Type B pancreatic cell (in vitro differentiated cells): ENCODE measurements around the gene MYMK. TPM values are rescaled to one million over a fixed set of nuclear protein-coding genes. Genes with fewer than 3 reads are reported as not detected.
A peak's percentile ranks its signal among the peaks of the same experiment; 100 is the strongest.

Experiments used
- DNase-seq: peaks from one replicate; pipeline ENCODE4 v3.0.0; 2021; ENCODE audit warnings: mixed read lengths; ENCODE audit not compliant: unreplicated experiment; ENCODE audit errors: extremely low spot score
- H3K27ac Mint-ChIP-seq: 2 replicates; pipeline ENCODE4 v1.8.0; 2021; ENCODE audit warnings: mild to moderate bottlenecking, mixed read lengths
- H3K27me3 Mint-ChIP-seq: 2 replicates; pipeline ENCODE4 v1.8.0; 2021; ENCODE audit warnings: mixed read lengths
- H3K36me3 Mint-ChIP-seq: 2 replicates; pipeline ENCODE4 v1.8.0; 2021; ENCODE audit warnings: mixed read lengths
- H3K4me1 Mint-ChIP-seq: one replicate; pipeline ENCODE4 v1.8.0; 2021; ENCODE audit warnings: mixed read lengths; ENCODE audit not compliant: unreplicated experiment
- H3K4me3 Mint-ChIP-seq: 2 replicates; pipeline ENCODE4 v1.8.0; 2021; ENCODE audit warnings: mild to moderate bottlenecking, mixed read lengths
- H3K9me3 Mint-ChIP-seq: 2 replicates; pipeline ENCODE4 v1.8.0; 2021; ENCODE audit warnings: mixed read lengths
- CTCF ChIP-seq: fragments of 200-600 bp; sonication (generic); conservative IDR thresholded peaks from 2 replicates; pipeline ENCODE4 v1.5.0; 2021; ENCODE audit warnings: antibody characterized with exemption, mild to moderate bottlenecking
- total RNA-seq: library from RNA; stranded (reverse); gene quantifications from 2 replicates; pipeline ENCODE4 v1.2.1, GENCODE V29; 2021; ENCODE audit warnings: low replicate concordance

Gene MYMK
- total RNA-seq, 1 donor from 2014 or later, result not detected

- Mint-ChIP-seq H3K4me1 (no peaks in the 10 kb centered on the region), H3K36me3 (no peaks in the 10 kb centered on the region), H3K4me3 (no peak overlapping the region), H3K27me3 (peaks cover 8% of the 10 kb centered on the region), H3K9me3 (no peaks in the 10 kb centered on the region), H3K27ac (no peak overlapping the region)
- DNase-seq, result no peak
- no peak for TF ChIP-seq CTCF
Observed at GRCh38 chr9:133540698-133541025, 15.9 kb upstream of the MYMK start.

GRCh38 chr9:133539991-133540697 is 15.4 kb upstream of the MYMK start:
- H3K27ac Mint-ChIP-seq, result no peak overlapping the region
- no peak for DNase-seq
- no peak overlapping the region for H3K4me3 Mint-ChIP-seq
- no peak for TF ChIP-seq CTCF
- no peaks in the 10 kb centered on the region for H3K9me3 Mint-ChIP-seq
- H3K4me1 Mint-ChIP-seq, result no peaks in the 10 kb centered on the region
- H3K27me3 Mint-ChIP-seq, result peaks cover 8% of the 10 kb centered on the region
- H3K36me3 Mint-ChIP-seq, result no peaks in the 10 kb centered on the region

GRCh38 chr9:133538851-133539833 is 14.4 kb upstream of the MYMK start:
- H3K27me3 Mint-ChIP-seq, result peaks cover 8% of the 10 kb centered on the region
- H3K4me3 Mint-ChIP-seq, result no peak overlapping the region
- H3K4me1 Mint-ChIP-seq, result no peaks in the 10 kb centered on the region
- peak overlapping the region; percentile 39 for H3K27ac Mint-ChIP-seq
- no peak for DNase-seq
- H3K9me3 Mint-ChIP-seq, result no peaks in the 10 kb centered on the region
- no peaks in the 10 kb centered on the region for H3K36me3 Mint-ChIP-seq
- no peak for TF ChIP-seq CTCF

- peaks cover 4% of the 10 kb centered on the region for H3K4me1 Mint-ChIP-seq
- H3K4me3 Mint-ChIP-seq, result no peak overlapping the region
- no peaks in the 10 kb centered on the region for H3K9me3 Mint-ChIP-seq
- H3K27ac Mint-ChIP-seq, result no peak overlapping the region
- no peak for TF ChIP-seq CTCF
- no peak for DNase-seq
- H3K27me3 Mint-ChIP-seq, result peaks cover 12% of the 10 kb centered on the region
- no peaks in the 10 kb centered on the region for H3K36me3 Mint-ChIP-seq
Observed at GRCh38 chr9:133538176-133538575, 13.4 kb upstream of the MYMK start.

- peaks cover 14% of the 10 kb centered on the region for H3K27me3 Mint-ChIP-seq
- no peak for DNase-seq
- no peaks in the 10 kb centered on the region for H3K9me3 Mint-ChIP-seq
- H3K4me3 Mint-ChIP-seq, result no peak overlapping the region
- no peaks in the 10 kb centered on the region for H3K36me3 Mint-ChIP-seq
- peaks cover 6% of the 10 kb centered on the region for H3K4me1 Mint-ChIP-seq
- no peak for TF ChIP-seq CTCF
- no peak overlapping the region for H3K27ac Mint-ChIP-seq
Observed at GRCh38 chr9:133537257-133537656, 12.5 kb upstream of the MYMK start.
